Lung (tissue), 12 donors: ENCODE measurements around the gene KLHL29. TPM values are rescaled to one million over a fixed set of nuclear protein-coding genes. Genes with fewer than 3 reads are reported as not detected.

Experiments
- ATAC-seq: fragments of 200-7000 bp; cut with Tn5 transposase; one replicate; pipeline ENCODE4 v1.9.1; 2020; ENCODE audit warnings: moderate number of reproducible peaks; ENCODE audit not compliant: insufficient read depth, low FRiP score
- DNase-seq, 3 donors: peaks; one replicate each; pipeline ENCODE4 v3.0.0-alpha.2; 2013 to 2017
- H3K27ac ChIP-seq, 2 donors: one replicate each; pipeline ENCODE4 v1.5.1; 2013; ENCODE audit warnings: mild to moderate bottlenecking in 2 of 2, moderate library complexity in 2 of 2, control low read depth in 1 of 2, inconsistent platforms in 1 of 2, low read depth in 1 of 2, low read length in 1 of 2
- H3K27me3 ChIP-seq, 3 donors: one replicate each; pipeline ENCODE4 v1.5.1; 2013; ENCODE audit warnings: low read length in 2 of 3; ENCODE audit not compliant: control insufficient read depth in 3 of 3, insufficient read depth in 3 of 3
- H3K36me3 ChIP-seq, 4 donors: one replicate each; pipeline ENCODE4 v1.5.1; 2013; ENCODE audit warnings: low read length in 4 of 4, mild to moderate bottlenecking in 1 of 4, moderate library complexity in 1 of 4; ENCODE audit not compliant: control insufficient read depth in 4 of 4, insufficient read depth in 4 of 4
- H3K4me1 ChIP-seq, 5 donors: one replicate each; pipeline ENCODE4 v1.5.1; 2013; ENCODE audit warnings: low read length in 5 of 5, mild to moderate bottlenecking in 2 of 5, moderate library complexity in 1 of 5; ENCODE audit not compliant: control insufficient read depth in 5 of 5, insufficient read depth in 5 of 5
- H3K4me3 ChIP-seq: one replicate; pipeline ENCODE4 v1.5.1; 2013; ENCODE audit warnings: mild to moderate bottlenecking, control low read depth, moderate library complexity
- H3K9ac ChIP-seq, 2 donors: one replicate each; pipeline ENCODE4 v1.5.1; 2013; ENCODE audit warnings: low read length in 2 of 2, control low read depth in 1 of 2; ENCODE audit not compliant: insufficient read depth in 1 of 2
- H3K9me3 ChIP-seq, 4 donors: one replicate each; pipeline ENCODE4 v1.5.1; 2013; ENCODE audit warnings: low read length in 3 of 4, mild to moderate bottlenecking in 1 of 4, moderate library complexity in 1 of 4; ENCODE audit not compliant: control insufficient read depth in 4 of 4, insufficient read depth in 3 of 4
- CTCF ChIP-seq: IDR thresholded peaks from 2 replicates; pipeline ENCODE4 v1.5.1; 2012; ENCODE audit warnings: mild to moderate bottlenecking; ENCODE audit errors: control extremely low read depth, extremely low read depth
- WGBS, 2 donors: extraction: QIAGEN DNeasy Blood & Tissue Kit; methylation state at CpG; one replicate each; pipeline ENCODE4 v1.1.7; 2013; 5-methylcytosine and 5-hydroxymethylcytosine counted together
- polyA plus RNA-seq, 2 donors: library from polyadenylated mRNA; stranded (reverse); fragments of 200-250 nt; gene quantifications; one replicate each; pipeline ENCODE4 v1.2.1, GENCODE V29; 2013
- total RNA-seq, 2 donors: library from RNA; depleted of rRNA in 1 of 2; stranded (reverse); fragments of >200 nt in 1 of 2; gene quantifications; one replicate each; pipeline ENCODE4 v1.2.1, GENCODE V29; 2014 to 2021
- donor health status: control.
- donor health status: control.
- donor health status: Bipolar disorder and iron deficiency.
- donor health status: healthy.
- donor health status: DM: yes; HTN: yes; CAD: no.

KLHL29 gene
- total and polyA plus RNA-seq, 4 donors: 2.7 to 16.2 (median 3.5) TPM

GRCh38 chr2:23419171-23420090 lies 34.5 kb downstream of the KLHL29 start:
- Histone ChIP-seq H3K4me3 (no peak overlapping the region), H3K27me3 (no peaks in the 10 kb centered on the region), H3K27ac (no peak overlapping the region), H3K9me3 (no peaks in the 10 kb centered on the region), H3K9ac (no peak overlapping the region), H3K4me1 (peaks cover 0 to 27% (median 2%) of the 10 kb centered on the region in 5 donors), H3K36me3 (no peaks in the 10 kb centered on the region)
- ATAC-seq (no peak), DNase-seq (peak in 2 of 3 donors; percentile 16 to 30)
- TF ChIP-seq CTCF: no peak
- 86 to 87% methylated on average over 25 of the region's 25 CpGs for WGBS, 2 donors

DNA sequence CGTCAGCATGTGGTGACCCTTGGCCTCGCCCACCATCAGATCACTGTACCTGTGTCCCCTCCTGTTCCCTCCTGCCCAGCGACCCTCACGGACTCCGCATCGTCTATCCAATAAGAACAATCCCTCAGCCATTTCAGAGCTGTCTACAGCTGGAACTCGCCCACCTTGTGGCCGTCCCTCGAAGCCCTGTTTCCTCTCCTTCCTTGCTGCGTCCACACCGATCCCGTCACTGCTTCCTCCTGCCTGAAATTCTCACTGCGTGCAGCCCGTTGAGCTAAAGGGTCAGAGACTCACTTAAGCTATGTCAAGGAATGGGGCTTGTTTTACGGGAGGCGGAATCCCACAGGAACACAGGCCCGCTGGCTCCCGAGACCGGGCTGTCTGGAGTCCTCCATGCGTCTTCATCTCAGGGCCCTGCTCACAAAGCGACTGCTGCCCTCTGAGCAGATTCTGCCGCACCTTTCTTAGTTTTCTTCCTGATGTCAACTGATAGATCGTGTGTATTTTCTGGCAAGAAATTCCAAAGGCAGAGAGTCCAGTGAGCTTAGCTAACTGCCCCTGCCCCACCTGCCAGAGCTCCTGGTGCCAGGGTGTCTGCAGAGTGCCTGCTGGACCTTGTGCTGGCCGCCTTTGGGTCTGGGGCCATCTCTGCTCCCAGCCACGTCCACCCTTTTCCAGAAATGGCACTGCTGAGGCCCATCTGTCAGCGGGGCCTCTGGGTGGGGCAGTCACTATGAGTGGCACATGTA lies 35.3 kb downstream of the KLHL29 start:
- no peak overlapping the region for H3K27ac ChIP-seq
- no peak for DNase-seq

DNA sequence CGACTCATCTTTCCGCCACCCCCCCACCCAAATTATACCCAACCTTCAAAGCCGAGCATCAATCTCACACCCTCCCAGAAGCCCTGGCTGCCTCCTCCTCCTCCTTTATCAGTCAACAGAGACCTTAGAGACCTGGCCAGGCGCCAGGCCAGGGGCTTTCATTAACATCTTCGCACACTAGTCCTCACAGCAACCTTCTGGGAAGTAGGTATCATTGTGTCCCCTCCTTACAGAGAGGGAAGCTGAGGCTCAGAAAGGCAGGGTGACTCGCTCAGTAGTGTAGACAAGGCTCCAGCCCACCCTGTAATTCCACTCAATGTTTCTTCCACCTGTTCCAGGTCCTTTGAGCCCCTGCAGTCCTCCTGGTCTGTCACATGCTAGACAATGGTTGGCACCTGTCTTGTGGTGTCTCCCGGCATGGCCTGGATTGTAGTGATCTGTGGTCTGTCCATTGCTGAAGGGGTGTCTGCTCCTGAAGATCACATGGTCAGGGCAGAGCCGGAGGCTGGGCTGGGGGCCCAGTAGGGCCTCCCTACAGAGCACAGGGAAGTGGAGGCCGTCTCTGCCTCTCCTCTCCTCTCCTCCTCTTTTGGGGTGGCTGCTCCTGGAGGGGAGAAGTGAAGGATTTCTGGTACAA lies 36.0 kb downstream of the KLHL29 start:
- TF ChIP-seq CTCF: no peak
- Histone ChIP-seq H3K27ac (no peak overlapping the region), H3K9me3 (no peaks in the 10 kb centered on the region), H3K4me1 (peaks cover 0 to 40% (median 5%) of the 10 kb centered on the region in 5 donors), H3K36me3 (no peaks in the 10 kb centered on the region), H3K4me3 (no peak overlapping the region), H3K9ac (no peak overlapping the region), H3K27me3 (no peaks in the 10 kb centered on the region)
- ATAC-seq (no peak), DNase-seq (no peak)
- 85 to 89% methylated on average over 9 of the region's 9 CpGs for WGBS, 2 donors

More for the DNA sequence above, 35.3 kb downstream of the KLHL29 start:
- WGBS, 2 donors: 88 to 92% methylated on average over 26 of the region's 26 CpGs
- Histone ChIP-seq H3K4me3 (no peak overlapping the region), H3K27me3 (no peaks in the 10 kb centered on the region), H3K36me3 (no peaks in the 10 kb centered on the region), H3K9ac (no peak overlapping the region), H3K9me3 (no peaks in the 10 kb centered on the region), H3K4me1 (peaks cover 0 to 33% (median 2%) of the 10 kb centered on the region in 5 donors)
- ATAC-seq: no peak
- no peak for TF ChIP-seq CTCF
